Caco-2 (cell line): ENCODE results near the gene CIZ1. TPM values are rescaled to one million over a fixed set of nuclear protein-coding genes. Genes with fewer than 3 reads are reported as not detected.

Source experiments
- BruUV-seq: library from RNA; stranded (reverse); fragments of 400-500 nt; replicated peaks from 2 replicates; lab custom pipeline; 2021; lab: Mats Ljungman, UMichigan
- CTCF ChIA-PET: fragments of 300-600 bp; sonication (Branson Sonifier 250); formaldehyde crosslinking; loops from one replicate; lab custom pipeline; 2022; ENCODE audit warnings: antibody characterized with exemption; lab: Charles Lee
- POLR2A ChIA-PET: fragments of 300-600 bp; sonication (Branson Sonifier 250); formaldehyde crosslinking; loops from one replicate; lab custom pipeline; 2022; ENCODE audit warnings: antibody characterized with exemption; lab: Charles Lee
- DNase-seq, 2 experiments: peaks; one replicate each; pipeline versions ENCODE4 v3.0.0 to v3.0.0-alpha.2; 2020 to 2022
- H3K27me3 ChIP-seq: replicated peaks from 2 replicates; pipeline ENCODE4 v1.6.0; 2011; ENCODE audit warnings: low read length; ENCODE audit not compliant: control insufficient read depth, insufficient read depth
- H3K36me3 ChIP-seq: 2 replicates; pipeline ENCODE4 v1.5.1; 2011; ENCODE audit warnings: low read length; ENCODE audit not compliant: control insufficient read depth, insufficient read depth
- H3K4me1 ChIP-seq: fragments of 250-450 bp; sonication (Bioruptor Pico); 2 replicates; pipeline ENCODE4 v1.5.1; 2020; ENCODE audit warnings: mild to moderate bottlenecking
- H3K4me3 ChIP-seq: 2 replicates; pipeline ENCODE4 v1.5.1; 2011; ENCODE audit warnings: low read depth, mild to moderate bottlenecking, control low read depth, low read length
- H3K9me3 ChIP-seq: fragments of 250-450 bp; sonication (Bioruptor Pico); 2 replicates; pipeline ENCODE4 v1.5.1; 2020; ENCODE audit warnings: mild to moderate bottlenecking, moderate library complexity
- H3K27ac Mint-ChIP-seq: one replicate; pipeline ENCODE4 v1.8.0; 2022; ENCODE audit warnings: mixed read lengths; ENCODE audit not compliant: unreplicated experiment
- H3K27me3 Mint-ChIP-seq: one replicate; pipeline ENCODE4 v1.8.0; 2022; ENCODE audit warnings: mixed read lengths; ENCODE audit not compliant: insufficient read depth, unreplicated experiment
- H3K36me3 Mint-ChIP-seq: one replicate; pipeline ENCODE4 v1.8.0; 2022; ENCODE audit warnings: mild to moderate bottlenecking, mixed read lengths; ENCODE audit not compliant: insufficient read depth, unreplicated experiment
- H3K4me1 Mint-ChIP-seq: one replicate; pipeline ENCODE4 v1.8.0; 2022; ENCODE audit warnings: low read depth, mixed read lengths; ENCODE audit not compliant: unreplicated experiment
- H3K4me3 Mint-ChIP-seq: one replicate; pipeline ENCODE4 v1.8.0; 2022; ENCODE audit warnings: mild to moderate bottlenecking, moderate library complexity, mixed read lengths; ENCODE audit not compliant: unreplicated experiment
- H3K9me3 Mint-ChIP-seq: one replicate; pipeline ENCODE4 v1.8.0; 2022; ENCODE audit warnings: mixed read lengths; ENCODE audit not compliant: unreplicated experiment
- CTCF ChIP-seq, 2 experiments: fragments of 200-600 bp in 1 of 2; IDR thresholded peaks; 1 replicate in 1 of 2; 2 replicates in 1 of 2; pipeline versions ENCODE4 v1.5.1 to v1.8.0; 2011 to 2022; ENCODE audit warnings: antibody characterized with exemption in 1 of 2, control low read depth in 1 of 2, inconsistent platforms in 1 of 2, low read depth in 1 of 2, low read length in 1 of 2, mild to moderate bottlenecking in 1 of 2, moderate library complexity in 1 of 2; ENCODE audit not compliant: insufficient read depth in 1 of 2, severe bottlenecking in 1 of 2, unreplicated experiment in 1 of 2
- intact Hi-C: fragments of 100-400 bp; cut with micrococcal nuclease; formaldehyde crosslinking; loops from one replicate; pipeline ENCODE4 v1.10.0; 2022; ENCODE audit not compliant: unreplicated experiment
- total RNA-seq: library from RNA; stranded (reverse); gene quantifications from 2 replicates; pipeline ENCODE4 v1.2.3, GENCODE V29; 2022

Gene CIZ1
- total RNA-seq, 1 experiment from 2014 or later, result 187 TPM

- POLR2A ChIA-PET, result no interaction called here
These were observed 39.0 kb downstream of the CIZ1 start for GRCh38 chr9:128152133-128153059.

GRCh38 chr9:128151309-128152132, 39.9 kb downstream of the CIZ1 start:
- Mint-ChIP-seq H3K27ac (no peak overlapping the region), H3K4me3 (no peak overlapping the region), H3K36me3 (no peaks in the 10 kb centered on the region), H3K9me3 (no peaks in the 10 kb centered on the region), H3K27me3 (no peaks in the 10 kb centered on the region), H3K4me1 (no peaks in the 10 kb centered on the region)
- intact Hi-C loops, result no loop called here
- Histone ChIP-seq H3K4me3 (no peak overlapping the region), H3K4me1 (peaks cover under 1% of the 10 kb centered on the region; the same call in 1 of the 2 replicates), H3K36me3 (no peaks in the 10 kb centered on the region), H3K27me3 (no peaks in the 10 kb centered on the region), H3K9me3 (no peaks in the 10 kb centered on the region)
- peak in 1 of 2 experiments; percentile 23 for DNase-seq
- CTCF ChIA-PET, result interaction anchor here (1.8 kb wide), 1 partner anchor 8 kb away, joined by 4 read pairs; the partner anchor contains the start of gene BBLN
- POLR2A ChIA-PET, result no interaction called here
- no TSS peak for BruUV-seq
- TF ChIP-seq CTCF (IDR thresholded peaks at IDR 0.05; ENCODE audit: insufficient read depth in 1 of 2, low read depth in 1 of 2, low read length in 1 of 2, severe bottlenecking in 1 of 2, unreplicated experiment in 1 of 2), result no peak

More at GRCh38 chr9:128152133-128153059, 39.0 kb downstream of the CIZ1 start:
- no peaks in the 10 kb centered on the region for H3K27me3 ChIP-seq
- DNase-seq, result peak in 1 of 2 experiments; percentile 28
- no peaks in the 10 kb centered on the region for H3K9me3 ChIP-seq
- no TSS peak for BruUV-seq
- H3K27ac Mint-ChIP-seq, result no peak overlapping the region
- H3K9me3 Mint-ChIP-seq, result no peaks in the 10 kb centered on the region
- no peaks in the 10 kb centered on the region for H3K4me1 Mint-ChIP-seq
- H3K4me3 Mint-ChIP-seq, result no peak overlapping the region
- CTCF ChIA-PET, result no interaction called here
- H3K27me3 Mint-ChIP-seq, result no peaks in the 10 kb centered on the region
- no peaks in the 10 kb centered on the region for H3K36me3 Mint-ChIP-seq
- no peaks in the 10 kb centered on the region for H3K4me1 ChIP-seq
- no peak overlapping the region for H3K4me3 ChIP-seq
- intact Hi-C loops, result no loop called here
- H3K36me3 ChIP-seq, result no peaks in the 10 kb centered on the region
- no peak for TF ChIP-seq CTCF (IDR thresholded peaks at IDR 0.05; ENCODE audit: insufficient read depth in 1 of 2, low read depth in 1 of 2, low read length in 1 of 2, severe bottlenecking in 1 of 2, unreplicated experiment in 1 of 2)
